Neural progenitor cell (in vitro differentiated cells): ENCODE results near the gene OR52W1. TPM values are rescaled to one million over a fixed set of nuclear protein-coding genes. Genes with fewer than 3 reads are reported as not detected.

Experiments used
- DNase-seq: peaks from one replicate; pipeline ENCODE4 v3.0.0-alpha.2; 2016; ENCODE audit warnings: low spot score
- H2AFZ ChIP-seq: fragments of 200-600 bp; sonication (generic); replicated peaks from 2 replicates; pipeline ENCODE4 v1.6.1; 2016; ENCODE audit warnings: antibody characterized with exemption
- H3F3A ChIP-seq: fragments of 200-600 bp; sonication (generic); 2 replicates; pipeline ENCODE4 v1.6.1; 2016; ENCODE audit warnings: antibody characterized with exemption, low read depth
- H3K27ac ChIP-seq: fragments of 200-600 bp; sonication (generic); 2 replicates; pipeline ENCODE4 v1.5.1; 2016; ENCODE audit warnings: mild to moderate bottlenecking
- H3K27me3 ChIP-seq: fragments of 200-600 bp; sonication (generic); 2 replicates; pipeline ENCODE4 v1.6.1; 2016; ENCODE audit warnings: mild to moderate bottlenecking, moderate library complexity
- H3K36me3 ChIP-seq: fragments of 200-600 bp; sonication (generic); 2 replicates; pipeline ENCODE4 v1.5.1; 2016
- H3K4me1 ChIP-seq: fragments of 200-600 bp; sonication (generic); 2 replicates; pipeline ENCODE4 v1.6.1; 2016; ENCODE audit warnings: mixed run types
- H3K4me2 ChIP-seq: fragments of 200-600 bp; sonication (generic); 2 replicates; pipeline ENCODE4 v1.6.1; 2016
- H3K4me3 ChIP-seq: fragments of 200-600 bp; sonication (generic); 2 replicates; pipeline ENCODE4 v1.5.1; 2016
- H3K79me2 ChIP-seq: fragments of 200-600 bp; sonication (generic); 2 replicates; pipeline ENCODE4 v1.6.1; 2016; ENCODE audit warnings: low read depth
- H3K9ac ChIP-seq: fragments of 200-600 bp; sonication (generic); 2 replicates; pipeline ENCODE4 v1.6.1; 2016
- H3K9me3 ChIP-seq: fragments of 200-600 bp; sonication (generic); 2 replicates; pipeline ENCODE4 v1.5.1; 2016; ENCODE audit warnings: low read depth
- H4K20me1 ChIP-seq: fragments of 200-600 bp; sonication (generic); 2 replicates; pipeline ENCODE4 v1.6.1; 2016; ENCODE audit warnings: low read depth
- H3K27ac Mint-ChIP-seq: 3 replicates; pipeline ENCODE4 v1.8.0; 2021; ENCODE audit warnings: mixed read lengths
- H3K27me3 Mint-ChIP-seq: 2 replicates; pipeline ENCODE4 v1.8.0; 2022; ENCODE audit warnings: low read depth, mild to moderate bottlenecking, inconsistent platforms, moderate library complexity, mixed read lengths; ENCODE audit not compliant: insufficient read depth
- H3K36me3 Mint-ChIP-seq: 3 replicates; pipeline ENCODE4 v1.8.0; 2021; ENCODE audit warnings: mixed read lengths
- H3K4me1 Mint-ChIP-seq: 3 replicates; pipeline ENCODE4 v1.8.0; 2021; ENCODE audit warnings: mixed read lengths
- H3K4me3 Mint-ChIP-seq: 3 replicates; pipeline ENCODE4 v1.8.0; 2021; ENCODE audit warnings: mild to moderate bottlenecking, moderate library complexity, mixed read lengths
- H3K9me3 Mint-ChIP-seq: 3 replicates; pipeline ENCODE4 v1.8.0; 2020; ENCODE audit warnings: mixed read lengths
- CTCF ChIP-seq: fragments of 200-600 bp; sonication (generic); IDR thresholded peaks from 2 replicates; pipeline ENCODE4 v1.5.1; 2017; ENCODE audit warnings: antibody characterized with exemption, mild to moderate bottlenecking
- EZH2 ChIP-seq: fragments of 200-600 bp; sonication (generic); IDR thresholded peaks from 2 replicates; pipeline ENCODE4 v1.6.1; 2017; ENCODE audit warnings: antibody characterized with exemption, mild to moderate bottlenecking, moderate library complexity
- EZH2phosphoT487 ChIP-seq: fragments of 200-600 bp; sonication (generic); IDR thresholded peaks from 2 replicates; pipeline ENCODE4 v1.6.1; 2017; ENCODE audit warnings: antibody characterized with exemption
- total RNA-seq: library from RNA; depleted of rRNA; stranded (reverse); fragments of >200 nt; gene quantifications from 2 replicates; pipeline ENCODE4 v1.2.3, GENCODE V29; 2015; ENCODE audit warnings: low replicate concordance

Gene OR52W1
- total RNA-seq, 1 donor from 2014 or later: not detected

GRCh38 chr11:6223854-6224253 is 24.8 kb downstream of the OR52W1 start:
- Histone ChIP-seq H2AFZ (no peak overlapping the region), H3K4me1 (no peaks in the 10 kb centered on the region), H3K36me3 (no peaks in the 10 kb centered on the region), H3K79me2 (peaks cover 48% of the 10 kb centered on the region), H4K20me1 (peaks cover 17% of the 10 kb centered on the region), H3K4me3 (no peak overlapping the region), H3F3A (no peaks in the 10 kb centered on the region), H3K27ac (no peak overlapping the region), H3K9me3 (no peaks in the 10 kb centered on the region), H3K9ac (no peak overlapping the region), H3K4me2 (no peak overlapping the region), H3K27me3 (no peaks in the 10 kb centered on the region)
- no peaks in the 10 kb centered on the region for H3K27me3 Mint-ChIP-seq
- no peaks in the 10 kb centered on the region for H3K9me3 Mint-ChIP-seq
- H3K4me1 Mint-ChIP-seq: no peaks in the 10 kb centered on the region
- H3K4me3 Mint-ChIP-seq: no peak overlapping the region
- TF ChIP-seq CTCF: no peak
- no peak for TF ChIP-seq EZH2phosphoT487
- TF ChIP-seq EZH2: no peak
- peaks cover 7% of the 10 kb centered on the region for H3K36me3 Mint-ChIP-seq
- H3K27ac Mint-ChIP-seq: no peak overlapping the region
- no peak for DNase-seq

- H3K4me1 Mint-ChIP-seq: no peaks in the 10 kb centered on the region
- no peak overlapping the region for H3K9ac ChIP-seq
- H3K9me3 Mint-ChIP-seq: no peaks in the 10 kb centered on the region
- no peak overlapping the region for H3K27ac Mint-ChIP-seq
- no peaks in the 10 kb centered on the region for H3K36me3 ChIP-seq
- H3K27ac ChIP-seq: no peak overlapping the region
- H3K4me3 Mint-ChIP-seq: no peak overlapping the region
- H2AFZ ChIP-seq: no peak overlapping the region
- H3K36me3 Mint-ChIP-seq: peaks cover 7% of the 10 kb centered on the region
- H3K4me1 ChIP-seq: no peaks in the 10 kb centered on the region
- no peak overlapping the region for H3K4me2 ChIP-seq
- no peak overlapping the region for H3K4me3 ChIP-seq
- H4K20me1 ChIP-seq: peaks cover 23% of the 10 kb centered on the region
- H3K27me3 Mint-ChIP-seq: no peaks in the 10 kb centered on the region
- H3F3A ChIP-seq: no peaks in the 10 kb centered on the region
- TF ChIP-seq EZH2 (no peak), CTCF (no peak), EZH2phosphoT487 (no peak)
- H3K79me2 ChIP-seq: peaks cover 53% of the 10 kb centered on the region
- DNase-seq: no peak
- H3K9me3 ChIP-seq: no peaks in the 10 kb centered on the region
- no peaks in the 10 kb centered on the region for H3K27me3 ChIP-seq
Observed at GRCh38 chr11:6224421-6224820, 25.4 kb downstream of the OR52W1 start.

- Histone ChIP-seq H2AFZ (no peak overlapping the region), H3K27ac (no peak overlapping the region), H3K4me2 (no peak overlapping the region), H3K4me1 (no peaks in the 10 kb centered on the region), H4K20me1 (peaks cover 27% of the 10 kb centered on the region), H3K27me3 (no peaks in the 10 kb centered on the region), H3K4me3 (no peak overlapping the region), H3K36me3 (no peaks in the 10 kb centered on the region), H3K79me2 (peaks cover 59% of the 10 kb centered on the region), H3K9ac (no peak overlapping the region), H3K9me3 (no peaks in the 10 kb centered on the region), H3F3A (no peaks in the 10 kb centered on the region)
- Mint-ChIP-seq H3K27me3 (no peaks in the 10 kb centered on the region), H3K27ac (no peak overlapping the region), H3K9me3 (no peaks in the 10 kb centered on the region), H3K4me1 (no peaks in the 10 kb centered on the region), H3K36me3 (peaks cover 7% of the 10 kb centered on the region), H3K4me3 (no peak overlapping the region)
- TF ChIP-seq EZH2phosphoT487 (no peak), CTCF (no peak), EZH2 (no peak)
- no peak for DNase-seq
Observed at GRCh38 chr11:6225024-6225423, 26.0 kb downstream of the OR52W1 start.
